Measurements from ENCODE around the gene CNGA1.

The CNGA1 gene

DNA sequence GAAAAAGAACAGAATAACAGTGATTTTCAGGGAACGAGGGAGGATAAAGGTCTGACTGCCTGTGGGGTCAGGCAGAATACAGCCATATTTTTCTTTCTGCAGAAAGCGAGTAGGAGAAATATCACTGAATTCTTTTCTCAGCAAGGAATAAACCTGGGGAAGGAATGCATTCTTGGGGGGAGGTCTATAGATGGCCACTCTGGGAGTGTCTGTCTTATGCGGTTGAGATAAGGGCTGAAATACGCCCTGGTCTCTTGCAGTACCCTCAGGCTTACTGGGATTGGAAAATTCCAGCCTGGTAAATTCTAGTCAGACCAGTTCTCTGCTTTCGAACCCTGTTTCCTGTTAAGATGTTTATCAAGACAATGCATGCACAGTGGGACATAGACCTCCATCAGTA is 26.3 kb downstream of the CNGA1 start:
- Histone ChIP-seq H3K27ac (ENCODE audit: poor library complexity, severe bottlenecking) (no peak overlapping the region), H3K9me3 (ENCODE audit: severe bottlenecking) (no peaks in the 10 kb centered on the region), H3K27me3 (ENCODE audit: insufficient read depth, poor library complexity, severe bottlenecking) (no peaks in the 10 kb centered on the region), H3K4me3 (ENCODE audit: severe bottlenecking) (no peak overlapping the region), H3K4me1 (ENCODE audit: insufficient read depth, poor library complexity, severe bottlenecking) (no peaks in the 10 kb centered on the region), H3K36me3 (ENCODE audit: low read depth) (no peaks in the 10 kb centered on the region)
- TF ChIP-seq, protein P1, sequence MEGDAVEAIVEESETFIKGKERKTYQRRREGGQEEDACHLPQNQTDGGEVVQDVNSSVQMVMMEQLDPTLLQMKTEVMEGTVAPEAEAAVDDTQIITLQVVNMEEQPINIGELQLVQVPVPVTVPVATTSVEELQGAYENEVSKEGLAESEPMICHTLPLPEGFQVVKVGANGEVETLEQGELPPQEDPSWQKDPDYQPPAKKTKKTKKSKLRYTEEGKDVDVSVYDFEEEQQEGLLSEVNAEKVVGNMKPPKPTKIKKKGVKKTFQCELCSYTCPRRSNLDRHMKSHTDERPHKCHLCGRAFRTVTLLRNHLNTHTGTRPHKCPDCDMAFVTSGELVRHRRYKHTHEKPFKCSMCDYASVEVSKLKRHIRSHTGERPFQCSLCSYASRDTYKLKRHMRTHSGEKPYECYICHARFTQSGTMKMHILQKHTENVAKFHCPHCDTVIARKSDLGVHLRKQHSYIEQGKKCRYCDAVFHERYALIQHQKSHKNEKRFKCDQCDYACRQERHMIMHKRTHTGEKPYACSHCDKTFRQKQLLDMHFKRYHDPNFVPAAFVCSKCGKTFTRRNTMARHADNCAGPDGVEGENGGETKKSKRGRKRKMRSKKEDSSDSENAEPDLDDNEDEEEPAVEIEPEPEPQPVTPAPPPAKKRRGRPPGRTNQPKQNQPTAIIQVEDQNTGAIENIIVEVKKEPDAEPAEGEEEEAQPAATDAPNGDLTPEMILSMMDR (IDR thresholded peaks at IDR 0.05; ENCODE audit: poor library complexity, severe bottlenecking), result no peak
- ATAC-seq (ENCODE audit: low read depth) (no peak), DNase-seq (ENCODE audit: low spot score) (no peak)

DNA sequence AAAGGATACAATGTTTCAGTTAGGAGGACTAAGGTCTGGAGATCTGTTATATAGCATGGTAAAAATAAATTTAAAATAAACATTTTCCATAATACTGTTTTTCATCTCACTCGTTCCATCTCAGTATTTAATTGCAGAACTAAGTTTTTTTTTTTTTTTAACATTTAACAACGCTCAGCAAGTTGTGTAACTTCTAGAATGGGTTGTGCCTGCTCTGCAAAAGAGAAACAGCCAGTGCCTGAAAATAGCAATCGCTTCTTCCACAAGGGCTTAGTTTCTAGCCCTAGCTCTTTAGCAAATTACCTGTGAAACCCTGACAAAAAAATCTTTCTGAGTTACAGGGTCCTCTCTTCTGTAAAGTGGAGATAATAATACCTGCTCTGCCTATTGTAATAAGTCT is 41.9 kb downstream of the CNGA1 start:
- TF ChIP-seq, protein P1 (IDR thresholded peaks at IDR 0.05; ENCODE audit: poor library complexity, severe bottlenecking), result no peak
- ATAC-seq (ENCODE audit: low read depth) (no peak), DNase-seq (ENCODE audit: low spot score) (no peak)
- Histone ChIP-seq H3K4me3 (ENCODE audit: severe bottlenecking) (no peak overlapping the region), H3K4me1 (ENCODE audit: insufficient read depth, poor library complexity, severe bottlenecking) (no peaks in the 10 kb centered on the region), H3K27me3 (ENCODE audit: insufficient read depth, poor library complexity, severe bottlenecking) (no peaks in the 10 kb centered on the region), H3K36me3 (ENCODE audit: low read depth) (no peaks in the 10 kb centered on the region), H3K27ac (ENCODE audit: poor library complexity, severe bottlenecking) (no peak overlapping the region), H3K9me3 (ENCODE audit: severe bottlenecking) (no peaks in the 10 kb centered on the region)

DNA sequence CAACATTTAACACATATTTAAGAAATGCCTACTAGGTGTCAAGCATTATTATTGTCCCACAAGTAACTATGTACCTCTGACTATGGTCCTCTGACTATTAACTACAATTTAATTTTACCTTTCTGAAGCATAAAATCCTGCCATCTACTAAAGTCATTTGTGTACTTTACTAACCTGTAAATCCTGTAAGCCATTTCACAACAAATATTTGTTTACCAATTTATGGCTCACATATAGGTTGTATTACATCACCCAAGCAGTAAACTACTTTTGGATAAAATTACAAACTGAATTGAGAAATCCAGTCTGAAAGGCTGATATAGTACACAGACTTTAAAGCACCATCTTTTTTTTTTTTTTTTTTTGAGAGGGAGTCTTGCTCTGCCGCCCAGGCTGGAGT is 43.8 kb downstream of the CNGA1 start:
- no peak for ATAC-seq (ENCODE audit: low read depth)
- no peaks in the 10 kb centered on the region for H3K36me3 ChIP-seq (ENCODE audit: low read depth)
- no peaks in the 10 kb centered on the region for H3K9me3 ChIP-seq (ENCODE audit: severe bottlenecking)
- no peak overlapping the region for H3K27ac ChIP-seq (ENCODE audit: poor library complexity, severe bottlenecking)
- TF ChIP-seq, protein P1 (IDR thresholded peaks at IDR 0.05; ENCODE audit: poor library complexity, severe bottlenecking), result no peak
- H3K4me3 ChIP-seq (ENCODE audit: severe bottlenecking), result no peak overlapping the region
- no peaks in the 10 kb centered on the region for H3K4me1 ChIP-seq (ENCODE audit: insufficient read depth, poor library complexity, severe bottlenecking)
- no peaks in the 10 kb centered on the region for H3K27me3 ChIP-seq (ENCODE audit: insufficient read depth, poor library complexity, severe bottlenecking)
- no peak for DNase-seq (ENCODE audit: low spot score)

DNA sequence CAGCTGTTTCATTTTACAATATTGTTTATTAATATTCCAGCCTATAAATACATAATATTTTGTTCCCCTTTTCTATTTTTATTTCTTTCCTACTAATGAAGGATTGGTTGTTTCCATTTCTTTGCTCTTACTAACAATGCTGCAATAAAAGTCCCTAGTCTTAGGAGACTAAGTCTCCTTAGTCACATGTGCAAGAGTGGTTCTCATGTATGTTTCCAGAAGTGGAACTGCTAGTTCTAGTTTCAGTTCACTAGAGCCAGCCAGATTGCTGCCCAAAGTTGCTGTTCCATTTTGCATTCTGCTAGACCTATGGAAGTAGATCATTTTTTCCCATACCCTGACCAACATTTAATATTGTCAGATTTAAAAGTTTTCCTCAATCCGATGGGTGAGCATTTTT is 44.3 kb downstream of the CNGA1 start:
- no peak overlapping the region for H3K27ac ChIP-seq (ENCODE audit: poor library complexity, severe bottlenecking)
- H3K27me3 ChIP-seq (ENCODE audit: insufficient read depth, poor library complexity, severe bottlenecking), result no peaks in the 10 kb centered on the region
- no peaks in the 10 kb centered on the region for H3K36me3 ChIP-seq (ENCODE audit: low read depth)
- TF ChIP-seq, protein P1 (IDR thresholded peaks at IDR 0.05; ENCODE audit: poor library complexity, severe bottlenecking), result no peak
- H3K4me3 ChIP-seq (ENCODE audit: severe bottlenecking), result no peak overlapping the region
- no peak for ATAC-seq (ENCODE audit: low read depth)
- DNase-seq (ENCODE audit: low spot score), result no peak
- no peaks in the 10 kb centered on the region for H3K9me3 ChIP-seq (ENCODE audit: severe bottlenecking)
- H3K4me1 ChIP-seq (ENCODE audit: insufficient read depth, poor library complexity, severe bottlenecking), result no peaks in the 10 kb centered on the region

DNA sequence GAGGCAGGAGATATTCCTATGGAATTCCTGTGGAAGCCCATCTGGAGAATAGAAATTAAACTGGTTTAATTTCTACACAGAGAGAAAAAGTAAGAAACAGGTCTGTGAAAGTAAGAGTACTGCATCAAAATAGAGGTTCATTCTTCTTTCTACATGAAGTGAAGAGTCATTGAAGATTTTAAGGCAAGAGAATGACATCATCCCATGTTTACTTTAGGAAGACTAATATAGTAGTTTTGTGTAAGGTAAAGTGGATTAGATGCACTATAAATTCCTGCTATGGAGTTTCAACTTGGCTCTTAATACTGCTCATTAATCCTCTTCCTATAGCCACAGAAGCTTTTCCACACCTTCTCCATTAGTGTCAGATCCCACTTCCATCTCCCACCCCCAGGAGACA is 47.6 kb downstream of the CNGA1 start:
- H3K9me3 ChIP-seq (ENCODE audit: severe bottlenecking), result no peaks in the 10 kb centered on the region
- no peaks in the 10 kb centered on the region for H3K4me1 ChIP-seq (ENCODE audit: insufficient read depth, poor library complexity, severe bottlenecking)
- TF ChIP-seq, protein P1 (IDR thresholded peaks at IDR 0.05; ENCODE audit: poor library complexity, severe bottlenecking), result no peak
- H3K27ac ChIP-seq (ENCODE audit: poor library complexity, severe bottlenecking), result no peak overlapping the region
- DNase-seq (ENCODE audit: low spot score), result no peak
- H3K27me3 ChIP-seq (ENCODE audit: insufficient read depth, poor library complexity, severe bottlenecking), result no peaks in the 10 kb centered on the region
- no peak overlapping the region for H3K4me3 ChIP-seq (ENCODE audit: severe bottlenecking)
- H3K36me3 ChIP-seq (ENCODE audit: low read depth), result no peaks in the 10 kb centered on the region
- no peak for ATAC-seq (ENCODE audit: low read depth)
